Measurements from ENCODE around the gene PGBD5. TPM values are rescaled to one million over a fixed set of nuclear protein-coding genes. Genes with fewer than 3 reads are reported as not detected.

PGBD5 gene
- total and polyA plus RNA-seq, 4 donors: 0.54 to 3.0 (median 1.8) TPM

DNA sequence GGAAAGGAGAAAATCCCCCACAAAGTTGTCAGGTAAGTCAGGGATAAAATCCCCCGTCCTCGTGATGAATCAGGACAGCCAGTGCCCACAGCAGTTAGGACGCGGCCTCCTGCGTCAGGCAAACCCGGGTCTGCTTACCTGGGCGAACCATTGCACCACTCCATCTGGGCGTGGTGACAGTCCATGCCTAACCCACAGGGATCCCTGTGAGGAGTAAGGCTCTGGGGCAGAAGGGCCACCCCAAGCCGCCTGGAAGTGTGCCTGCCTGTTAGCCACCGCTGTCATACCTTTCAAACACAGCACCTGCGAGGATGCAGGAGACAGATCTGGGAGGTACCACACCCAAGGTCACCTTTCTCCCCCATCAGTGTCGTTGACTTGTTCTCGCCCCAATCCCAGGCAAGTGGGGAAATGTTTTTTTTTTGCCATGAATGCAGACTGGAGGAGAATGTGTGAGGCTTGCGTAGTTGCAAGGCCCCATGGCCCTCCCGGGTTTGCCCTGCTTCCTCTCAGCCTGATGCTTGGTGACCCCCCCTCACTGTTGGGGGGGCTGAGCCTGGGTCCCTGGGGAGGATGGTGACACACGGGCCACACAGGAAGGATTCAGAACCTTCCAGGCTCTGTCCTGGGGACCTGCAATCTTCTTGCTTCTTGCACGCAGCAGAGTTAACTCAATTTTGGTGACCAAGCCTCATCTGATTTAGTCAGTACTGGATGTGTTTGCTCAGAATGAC is 107.0 kb downstream of the PGBD5 start:
- no peak for ATAC-seq (ENCODE audit: insufficient read depth, low FRiP score)
- Histone ChIP-seq H3K9ac (ENCODE audit: insufficient read depth in 1 of 2, low read length in 2 of 2) (no peak overlapping the region), H3K4me1 (ENCODE audit: control insufficient read depth in 5 of 5, insufficient read depth in 5 of 5, low read length in 5 of 5) (peaks cover 0 to 5% (median 0%) of the 10 kb centered on the region in 5 donors), H3K27me3 (ENCODE audit: control insufficient read depth in 3 of 3, insufficient read depth in 3 of 3, low read length in 2 of 3) (no peaks in the 10 kb centered on the region), H3K9me3 (ENCODE audit: control insufficient read depth in 4 of 4, insufficient read depth in 3 of 4, low read length in 3 of 4) (peaks cover 0 to 2% (median 0%) of the 10 kb centered on the region in 4 donors), H3K4me3 (no peak overlapping the region), H3K36me3 (ENCODE audit: control insufficient read depth in 4 of 4, insufficient read depth in 4 of 4, low read length in 4 of 4) (no peaks in the 10 kb centered on the region), H3K27ac (ENCODE audit: low read depth in 1 of 2, low read length in 1 of 2) (no peak overlapping the region)
- TF ChIP-seq CTCF (IDR thresholded peaks at IDR 0.05; ENCODE audit: control extremely low read depth, extremely low read depth): no peak
- 91 to 93% methylated on average over 17 of the region's 17 CpGs for WGBS, 2 donors
- DNase-seq: no peak

- WGBS, 2 donors: 60 to 68% methylated on average over 23 of the region's 23 CpGs
- no peak for TF ChIP-seq CTCF (IDR thresholded peaks at IDR 0.05; ENCODE audit: control extremely low read depth, extremely low read depth)
- H3K9ac ChIP-seq (ENCODE audit: insufficient read depth in 1 of 2, low read length in 2 of 2): no peak overlapping the region
- H3K9me3 ChIP-seq (ENCODE audit: control insufficient read depth in 4 of 4, insufficient read depth in 3 of 4, low read length in 3 of 4): peaks cover 0 to 2% (median 0%) of the 10 kb centered on the region in 4 donors
- H3K27me3 ChIP-seq (ENCODE audit: control insufficient read depth in 3 of 3, insufficient read depth in 3 of 3, low read length in 2 of 3): no peaks in the 10 kb centered on the region
- no peak overlapping the region for H3K4me3 ChIP-seq
- no peaks in the 10 kb centered on the region for H3K36me3 ChIP-seq (ENCODE audit: control insufficient read depth in 4 of 4, insufficient read depth in 4 of 4, low read length in 4 of 4)
- H3K4me1 ChIP-seq (ENCODE audit: control insufficient read depth in 5 of 5, insufficient read depth in 5 of 5, low read length in 5 of 5): peaks cover 0 to 5% (median 0%) of the 10 kb centered on the region in 5 donors
- DNase-seq (peak in 1 of 3 donors; percentile 25), ATAC-seq (ENCODE audit: insufficient read depth, low FRiP score) (no peak)
- H3K27ac ChIP-seq (ENCODE audit: low read depth in 1 of 2, low read length in 1 of 2): no peak overlapping the region
These were observed 108.0 kb downstream of the PGBD5 start for GRCh38 chr1:230317823-230318819.

GRCh38 chr1:230316864-230317745 is 109.0 kb downstream of the PGBD5 start:
- DNase-seq (no peak), ATAC-seq (ENCODE audit: insufficient read depth, low FRiP score) (no peak)
- Histone ChIP-seq H3K4me1 (ENCODE audit: control insufficient read depth in 5 of 5, insufficient read depth in 5 of 5, low read length in 5 of 5) (peaks cover 0 to 5% (median 0%) of the 10 kb centered on the region in 5 donors), H3K9me3 (ENCODE audit: control insufficient read depth in 4 of 4, insufficient read depth in 3 of 4, low read length in 3 of 4) (peaks cover 0 to 2% (median 0%) of the 10 kb centered on the region in 4 donors), H3K36me3 (ENCODE audit: control insufficient read depth in 4 of 4, insufficient read depth in 4 of 4, low read length in 4 of 4) (no peaks in the 10 kb centered on the region), H3K4me3 (no peak overlapping the region), H3K27ac (ENCODE audit: low read depth in 1 of 2, low read length in 1 of 2) (no peak overlapping the region), H3K9ac (ENCODE audit: insufficient read depth in 1 of 2, low read length in 2 of 2) (no peak overlapping the region), H3K27me3 (ENCODE audit: control insufficient read depth in 3 of 3, insufficient read depth in 3 of 3, low read length in 2 of 3) (no peaks in the 10 kb centered on the region)
- no peak for TF ChIP-seq CTCF (IDR thresholded peaks at IDR 0.05; ENCODE audit: control extremely low read depth, extremely low read depth)
- 86 to 90% methylated on average over 23 of the region's 23 CpGs for whole genome bisulfite sequencing, 2 donors
